GM13977 (cell line): ENCODE data around the gene PPP3CA.

ENCODE experiments used
- DNase-seq: peaks from one replicate; pipeline ENCODE4 v3.0.0; 2012; ENCODE audit warnings: low spot score
- CTCF ChIP-seq: IDR thresholded peaks from 2 replicates; pipeline ENCODE4 v1.5.1; 2012; ENCODE audit warnings: mild to moderate bottlenecking, control low read depth; ENCODE audit not compliant: insufficient read depth; ENCODE audit errors: extremely low read depth, missing control alignments
- in situ Hi-C: fragments of 300-500 bp; cut with MboI; formaldehyde crosslinking; loops from one replicate; pipeline ENCODE4 v1.12.0; 2022; ENCODE audit warnings: low sequenced_read_pairs, low pct_unique_long_range_greater_than_20kb, mixed read lengths, inconsistent platforms; ENCODE audit not compliant: unreplicated experiment

Gene PPP3CA

DNA sequence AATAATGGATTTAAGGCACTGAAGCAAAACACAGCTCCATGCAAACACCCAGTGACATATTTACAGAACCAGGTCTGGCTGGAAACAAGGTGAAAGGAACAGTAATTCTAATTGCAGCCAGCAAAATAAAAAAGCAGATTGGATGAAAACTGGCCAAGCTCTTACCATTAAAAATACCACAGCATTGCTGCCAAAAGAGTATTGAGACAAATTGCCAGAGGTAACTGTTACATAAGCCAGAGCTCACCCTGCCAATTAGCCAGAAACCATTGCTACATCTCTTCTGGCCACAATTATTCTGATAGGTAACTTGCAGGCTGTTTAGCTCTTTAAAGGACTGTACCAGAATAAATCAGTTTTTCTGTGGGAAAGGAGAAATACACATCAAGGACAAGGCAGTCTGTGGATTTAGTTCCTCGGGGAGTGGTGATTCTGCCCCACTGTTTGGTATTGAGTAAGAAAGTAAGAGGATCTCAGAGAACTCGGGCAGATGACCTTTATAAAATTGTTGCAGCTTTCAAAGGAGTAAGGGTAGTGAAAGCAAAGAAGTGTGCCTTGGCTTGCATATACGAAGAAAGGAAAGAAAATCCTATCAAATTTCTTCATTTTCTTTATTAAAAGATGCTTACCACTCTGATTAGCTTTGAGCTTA lies 369.5 kb downstream of the PPP3CA start:
- in situ Hi-C loops, result no loop called here
- TF ChIP-seq CTCF, result no peak

DNA sequence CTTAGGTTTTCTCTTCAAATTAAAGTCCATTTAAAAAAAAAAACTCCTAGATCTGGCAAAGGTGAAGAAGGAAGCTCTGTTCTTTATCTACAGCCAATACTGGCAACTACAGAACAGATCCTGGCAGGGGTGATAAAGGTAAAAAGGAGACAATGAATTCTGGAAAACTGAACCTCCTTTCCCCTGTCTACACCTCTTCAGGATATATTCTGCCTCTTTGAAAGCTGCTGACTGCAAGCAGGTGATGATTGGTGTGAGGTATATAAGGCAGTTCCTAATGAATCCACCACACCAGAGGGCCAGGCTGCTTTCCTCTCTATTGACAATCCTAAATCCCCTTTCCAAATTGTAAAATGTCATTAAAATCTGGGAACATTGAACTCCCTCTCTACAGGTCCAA lies 370.1 kb downstream of the PPP3CA start:
- in situ Hi-C loops, result no loop called here
- no peak for DNase-seq
- TF ChIP-seq CTCF, result no peak

More for the DNA sequence above, 369.5 kb downstream of the PPP3CA start:
- DNase-seq, result no peak
